Medulla oblongata (tissue), 1 donor: ENCODE results near the gene CST6.
"Not testable (repeated sequence)": the region's sequence is repeated elsewhere in the genome, so short reads cannot be mapped to it uniquely, and the experiment has no call there.

Source experiments
- DNase-seq: peaks from one replicate; pipeline ENCODE4 v3.0.0-alpha.2; 2015; ENCODE audit errors: extremely low spot score

CST6 gene

GRCh38 chr11:65983589-65983987 lies 28.2 kb upstream of the CST6 start:
- no peak for DNase-seq

GRCh38 chr11:65987336-65987735 lies 24.5 kb upstream of the CST6 start:
- no peak for DNase-seq

GRCh38 chr11:65988791-65989592 lies 22.8 kb upstream of the CST6 start:
- DNase-seq: peak; percentile 98

- no peak for DNase-seq
Measured at GRCh38 chr11:65992056-65992455, 19.8 kb upstream of the CST6 start.

- DNase-seq: no peak
Measured at GRCh38 chr11:65997286-65997685, 14.5 kb upstream of the CST6 start.

GRCh38 chr11:66001942-66002647 lies 9.7 kb upstream of the CST6 start, which contains the start of the genes BANF1 and EIF1AD:
TSS of gene BANF1 (plus strand) at chr11:66002503. CDS start at chr11:66003251, 748 bp downstream.
TSS of gene EIF1AD (minus strand) at chr11:66002157. CDS start at chr11:66000389, 1,768 bp downstream.
- peak; percentile 98 for DNase-seq

- no peak for DNase-seq
Measured at GRCh38 chr11:66002648-66003225, 9.1 kb upstream of the CST6 start.

GRCh38 chr11:66003291-66003690 lies 8.5 kb upstream of the CST6 start:
- no peak for DNase-seq

GRCh38 chr11:66004186-66004585 lies 7.6 kb upstream of the CST6 start:
- DNase-seq: no peak

- no peak for DNase-seq
Measured at GRCh38 chr11:66006134-66006890, 5.5 kb upstream of the CST6 start.

- DNase-seq: no peak
Measured at GRCh38 chr11:66006891-66007176, 5.0 kb upstream of the CST6 start.

- DNase-seq: no peak
Measured at GRCh38 chr11:66007201-66007634, 4.6 kb upstream of the CST6 start.

- DNase-seq: no peak
Measured at GRCh38 chr11:66008095-66008467, 3.7 kb upstream of the CST6 start.

GRCh38 chr11:66008468-66009101 lies 3.2 kb upstream of the CST6 start:
- DNase-seq: no peak

- DNase-seq: not testable (repeated sequence)
Measured at GRCh38 chr11:66010036-66010435, 1.8 kb upstream of the CST6 start.

GRCh38 chr11:66011239-66011784 lies 496 bp upstream of the CST6 start:
- DNase-seq: no peak

- DNase-seq: no peak
Measured at GRCh38 chr11:66012371-66012945, 650 bp downstream of the CST6 start.

GRCh38 chr11:66012946-66013761 lies 1.3 kb downstream of the CST6 start:
- DNase-seq: peak; percentile 8

GRCh38 chr11:66013762-66014100 lies 1.9 kb downstream of the CST6 start:
- no peak for DNase-seq

GRCh38 chr11:66014804-66015453 lies 3.1 kb downstream of the CST6 start:
- no peak for DNase-seq
